Fibroblast of skin of back (primary cell): Measurements from ENCODE around the gene STK40.

Experiments used
- DNase-seq: peaks from one replicate; pipeline ENCODE4 v3.0.0-alpha.2; 2013

Gene STK40

DNA sequence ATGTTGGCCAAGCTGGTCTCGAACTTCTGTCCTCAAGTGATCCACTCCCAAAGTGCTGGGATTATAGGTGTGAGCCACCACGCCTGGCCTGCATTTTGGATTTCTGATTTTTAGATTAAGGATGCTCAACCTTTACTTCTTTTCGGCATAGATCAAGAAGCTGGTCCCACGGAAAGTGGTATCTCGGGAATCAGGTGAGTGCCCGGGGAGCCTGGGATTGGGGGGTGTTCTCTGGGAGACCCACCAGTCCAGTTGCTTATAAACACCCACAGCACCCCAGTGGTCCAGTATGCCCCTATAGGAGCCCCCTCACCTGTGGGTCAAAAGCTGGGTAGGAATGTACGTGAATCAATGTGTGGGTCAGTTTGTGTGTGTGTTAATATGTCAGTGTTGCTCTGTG lies 76.3 kb downstream of the STK40 start:
- no peak for DNase-seq

DNA sequence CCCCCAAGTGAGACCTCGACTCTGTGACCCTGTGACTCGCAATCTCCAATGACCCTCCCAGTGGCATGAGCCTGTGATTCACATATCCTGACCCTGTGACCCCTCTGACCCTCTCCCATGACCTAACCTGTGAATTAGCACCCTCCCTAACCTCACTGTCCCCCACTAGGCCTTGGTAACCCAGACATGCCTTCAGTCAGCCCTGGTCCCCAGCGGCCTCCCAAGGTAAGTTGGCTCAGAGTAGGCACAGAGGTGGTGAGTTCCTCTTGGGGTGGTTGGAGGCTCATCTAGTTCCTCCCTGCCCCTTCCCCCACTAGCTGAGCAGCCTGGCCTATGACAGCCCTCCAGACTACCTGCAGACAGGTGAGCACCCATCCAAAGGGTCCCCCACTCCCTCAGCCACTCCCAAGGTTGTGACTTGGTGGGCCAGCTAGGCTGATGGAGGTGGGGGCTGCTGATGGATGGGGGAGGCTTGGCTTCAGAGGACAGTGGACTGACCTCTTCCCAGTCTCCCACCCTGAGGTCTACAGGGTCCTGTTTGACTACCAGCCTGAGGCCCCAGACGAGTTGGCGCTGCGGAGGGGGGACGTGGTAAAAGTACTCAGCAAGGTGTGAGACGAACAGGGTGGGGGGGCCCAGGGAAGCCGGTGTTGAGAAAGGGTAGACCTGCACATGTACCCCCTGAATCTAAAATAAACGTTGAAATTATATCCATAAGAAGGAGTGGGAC lies 78.0 kb downstream of the STK40 start:
- no peak for DNase-seq

DNA sequence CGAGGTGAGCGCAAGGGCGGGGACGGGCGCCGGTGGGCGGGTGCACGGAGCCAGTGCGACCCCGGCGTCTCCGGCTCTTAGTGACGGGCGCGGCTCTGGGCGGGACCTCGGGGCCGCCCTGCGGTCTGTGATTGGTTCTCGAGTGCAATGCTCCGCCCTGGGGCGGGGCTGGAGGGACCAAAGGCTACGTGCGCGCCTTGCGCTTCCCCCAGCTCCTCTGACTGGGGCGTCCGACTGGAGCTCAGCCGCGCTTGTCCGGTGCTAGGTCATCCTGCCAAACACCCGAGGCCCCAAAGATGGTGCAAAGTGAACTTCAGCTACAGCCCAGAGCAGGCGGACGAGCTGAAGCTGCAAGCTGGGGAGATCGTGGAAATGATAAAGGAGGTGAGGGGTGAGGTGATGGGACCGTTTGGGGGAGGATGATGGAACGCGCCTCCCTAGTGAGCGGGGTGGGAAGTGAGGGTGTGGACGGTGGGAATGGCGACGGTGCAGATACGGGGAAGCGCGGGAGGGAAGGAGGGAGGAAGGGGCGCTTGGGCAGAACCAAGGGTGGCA lies 78.7 kb downstream of the STK40 start:
- peak; percentile 93 for DNase-seq

DNA sequence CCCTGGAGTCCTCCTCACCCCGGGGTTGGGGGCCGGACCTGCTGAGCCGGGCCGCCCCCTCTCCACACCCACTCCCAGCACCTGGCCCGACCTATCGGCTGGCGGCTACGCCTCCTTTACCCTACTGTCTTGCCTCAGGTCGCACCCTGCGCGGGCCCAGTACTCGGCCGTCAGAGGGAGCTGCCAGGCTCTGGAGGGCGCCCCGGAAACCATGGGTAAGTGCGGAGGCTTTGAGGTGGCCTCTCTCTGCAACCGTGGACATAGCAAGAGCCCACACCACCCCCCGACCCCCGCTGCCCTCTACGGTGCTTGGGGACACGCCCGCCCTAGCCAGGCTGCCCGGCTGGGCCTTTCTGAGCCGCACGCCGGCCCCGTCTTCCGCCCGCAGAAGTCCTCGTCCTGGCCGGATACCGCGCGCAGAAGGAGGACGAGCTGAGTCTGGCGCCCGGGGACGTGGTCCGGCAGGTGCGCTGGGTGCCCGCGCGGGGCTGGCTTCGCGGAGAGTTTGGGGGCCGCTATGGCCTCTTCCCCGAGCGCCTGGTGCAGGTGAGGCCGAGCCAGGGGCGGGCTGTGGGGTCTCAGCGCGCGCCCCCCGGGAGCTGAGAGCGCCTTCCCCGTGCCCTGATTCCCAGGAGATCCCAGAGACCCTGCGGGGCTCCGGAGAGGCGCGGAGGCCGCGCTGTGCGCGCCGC lies 79.4 kb downstream of the STK40 start, which contains the start of gene SH3D21:
Gene SH3D21 (plus strand): TSS at position 159 of the 692 bp plus-strand sequence. CDS start 53 bp downstream, at position 212.
- DNase-seq, result no peak

DNA sequence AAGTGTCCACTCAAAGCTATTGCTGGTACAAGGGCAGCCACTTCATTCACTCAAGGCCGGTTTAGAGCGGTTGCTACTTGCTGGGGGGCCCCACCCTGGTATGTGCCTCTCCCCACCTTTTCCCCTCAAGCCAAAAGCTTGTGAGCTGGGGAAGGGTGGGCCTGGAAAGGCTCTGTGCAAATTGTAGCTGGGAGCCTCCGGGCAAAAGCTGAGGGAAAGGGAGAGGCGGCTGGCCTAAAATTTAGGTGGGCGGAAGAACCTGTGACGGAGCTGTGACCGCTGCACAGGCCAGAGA lies 79.9 kb downstream of the STK40 start:
- no peak for DNase-seq

DNA sequence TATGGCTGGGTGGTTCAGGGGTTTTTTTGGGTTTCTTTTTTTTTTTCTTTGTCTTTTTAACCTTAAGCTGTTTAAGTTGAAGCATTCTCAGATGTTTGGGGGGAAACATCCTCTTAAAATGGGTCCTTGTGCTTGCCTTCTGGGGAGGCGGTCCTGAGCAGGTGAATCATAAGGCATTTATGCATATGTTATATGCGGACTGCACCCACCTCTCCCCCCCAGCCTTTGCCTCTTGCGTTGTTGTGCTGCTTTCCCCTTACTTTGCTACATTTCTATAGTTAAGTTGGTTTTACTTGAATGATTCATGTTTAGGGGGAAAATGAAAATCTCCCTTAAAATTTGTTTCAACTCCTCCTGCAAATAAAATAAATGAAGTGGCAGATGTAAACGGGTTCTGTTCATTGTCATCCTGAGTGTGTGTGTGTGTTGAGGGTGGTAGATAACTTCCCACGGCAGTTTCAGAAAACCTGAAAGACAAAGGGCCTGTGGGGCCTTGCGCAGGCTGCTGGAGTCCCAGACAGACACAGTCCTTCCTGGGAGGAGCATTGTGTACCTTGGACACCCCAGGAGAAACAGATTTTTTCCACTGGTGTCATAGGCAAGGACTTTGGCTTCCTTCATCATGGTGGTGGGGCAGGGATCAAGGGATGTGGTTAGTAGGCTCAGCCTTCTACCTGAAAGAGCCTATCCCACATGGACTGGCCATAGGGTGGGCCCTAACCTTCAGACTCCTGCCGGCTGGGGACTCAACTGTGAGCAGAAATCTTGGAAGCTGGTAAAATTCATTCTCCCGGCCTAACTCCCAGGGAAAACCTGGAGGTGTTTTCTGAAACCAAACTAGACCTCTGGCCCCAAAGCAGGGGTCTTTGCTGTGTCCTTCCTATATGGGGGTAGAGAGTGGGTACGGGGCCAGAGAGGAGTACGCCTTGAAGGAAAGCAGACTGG lies 80.5 kb downstream of the STK40 start:
- DNase-seq, result no peak

DNA sequence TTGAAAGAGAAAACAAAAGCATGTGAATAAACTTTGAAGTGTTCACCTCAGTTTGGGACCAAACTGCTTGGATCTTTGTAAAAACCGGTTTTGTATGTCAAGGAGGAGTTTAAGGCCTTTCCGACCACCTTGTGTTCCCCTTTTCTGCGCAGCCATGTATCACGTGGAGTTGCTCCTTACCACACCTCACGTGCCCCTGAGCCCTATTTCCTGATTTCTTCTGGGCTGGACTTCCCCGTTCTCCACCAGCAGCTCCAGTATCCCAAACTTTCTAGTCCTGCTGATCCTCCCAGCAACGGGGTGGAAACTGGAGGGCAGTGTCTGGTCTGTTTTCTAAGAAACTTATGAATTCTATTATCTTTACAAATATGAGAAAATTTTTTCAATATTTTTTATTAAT lies 81.2 kb downstream of the STK40 start:
- DNase-seq, result no peak

DNA sequence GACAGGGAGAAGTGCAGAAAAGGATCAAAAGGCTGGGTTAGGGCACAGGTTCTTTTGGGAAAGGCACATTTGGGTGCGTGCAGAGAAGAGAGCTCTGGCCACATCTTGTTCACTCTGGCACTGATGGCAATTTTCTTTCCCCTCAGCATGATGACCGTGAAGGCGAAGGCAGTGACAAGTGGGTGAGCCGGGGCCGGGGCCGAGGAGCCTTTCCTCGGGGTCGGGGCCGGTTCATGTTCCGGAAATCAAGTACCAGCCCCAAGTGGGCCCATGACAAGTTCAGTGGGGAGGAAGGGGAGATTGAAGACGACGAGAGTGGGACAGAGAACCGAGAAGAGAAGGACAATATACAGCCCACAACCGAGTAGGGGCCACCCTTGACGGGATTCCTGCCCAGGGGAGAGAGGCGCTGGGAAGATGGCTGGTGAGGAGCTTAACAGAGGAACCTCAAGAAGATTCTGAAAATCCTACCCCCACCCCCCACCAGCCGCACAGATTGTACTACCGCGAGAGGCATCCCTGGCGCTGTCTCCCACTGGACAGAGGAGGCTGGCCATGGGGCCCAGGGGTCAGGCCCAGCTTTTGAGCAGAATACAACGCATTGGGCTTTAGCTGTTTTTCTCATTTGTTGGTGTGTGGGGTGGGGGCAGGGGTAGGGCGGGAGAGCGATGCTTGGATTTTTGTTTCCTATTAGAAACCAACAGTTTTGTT lies 81.9 kb downstream of the STK40 start:
- DNase-seq, result no peak

DNA sequence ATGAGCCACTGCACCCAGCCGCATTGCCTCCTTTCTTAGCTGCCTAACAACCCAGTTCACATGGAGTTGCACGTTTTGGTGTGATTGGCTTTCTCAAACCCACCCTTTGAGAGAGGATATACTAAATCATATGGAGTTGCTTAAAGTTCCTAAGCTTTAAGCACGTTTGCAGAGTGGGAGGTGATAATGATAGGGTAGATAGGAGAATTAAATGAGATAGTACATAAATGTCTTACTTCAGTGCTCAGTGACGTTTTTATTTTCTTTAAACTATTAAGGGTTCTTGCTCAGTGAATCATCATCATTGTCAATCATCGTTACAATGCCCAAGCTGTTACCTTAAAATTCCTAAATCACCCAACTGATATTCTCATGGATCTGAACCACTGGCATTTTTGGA lies 82.5 kb downstream of the STK40 start:
- DNase-seq, result no peak

DNA sequence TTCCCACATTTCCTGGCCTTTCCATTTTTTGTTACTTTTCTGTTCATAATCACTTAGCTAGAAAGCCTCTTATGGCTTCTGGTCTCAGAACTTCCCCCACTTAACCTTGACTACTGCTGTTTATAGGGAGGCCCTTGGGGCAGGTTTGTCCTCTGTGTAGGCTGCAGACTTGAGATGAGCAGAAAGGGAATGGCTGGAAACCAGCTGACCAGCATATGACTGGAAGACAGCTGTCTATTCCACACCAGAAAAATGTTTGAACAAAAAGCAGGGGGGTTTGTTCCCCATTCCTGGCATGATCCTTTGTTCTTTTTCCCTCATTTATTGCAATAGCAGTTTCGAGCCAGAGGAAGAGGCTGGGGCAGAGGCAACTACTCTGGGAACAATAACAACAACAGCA lies 84.5 kb downstream of the STK40 start:
- no peak for DNase-seq

DNA sequence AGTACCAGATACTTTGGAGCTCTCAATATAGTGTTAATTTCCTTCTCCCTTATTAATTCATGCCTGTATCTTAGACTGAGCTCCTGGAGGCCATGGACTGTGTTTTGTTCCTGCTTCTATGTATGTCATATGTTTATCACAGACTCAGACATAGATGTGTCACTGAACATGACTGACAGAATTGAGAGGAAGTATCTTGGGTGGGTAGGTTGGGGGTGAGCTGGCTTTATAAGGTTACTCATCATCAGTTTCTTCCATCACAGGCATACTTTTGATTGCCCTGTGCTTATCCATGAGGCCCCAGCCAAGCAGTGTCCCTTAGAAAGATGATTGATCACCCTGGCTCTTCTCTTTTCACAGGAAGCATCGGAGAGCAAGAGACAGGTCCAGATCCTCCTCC lies 85.2 kb downstream of the STK40 start:
- DNase-seq, result peak; percentile 26

DNA sequence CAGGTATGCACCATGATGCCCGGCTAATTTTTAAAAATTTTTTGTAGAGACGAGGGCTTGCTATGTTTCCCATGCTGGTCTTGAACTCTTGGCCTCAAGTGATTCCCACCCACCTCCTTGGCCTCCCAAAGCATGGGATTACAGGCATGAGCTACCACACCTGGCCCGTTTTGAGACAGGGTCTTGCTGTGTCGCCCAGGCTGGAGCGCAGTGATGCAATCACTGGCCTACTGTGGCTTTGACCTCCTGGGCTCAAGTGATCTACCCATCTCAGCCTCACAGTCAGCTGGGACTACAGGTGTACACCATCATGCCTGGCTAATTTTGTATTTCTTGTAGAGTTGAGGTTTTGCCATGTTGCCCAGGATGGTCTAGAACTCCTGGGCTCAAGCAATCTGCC lies 87.1 kb downstream of the STK40 start:
- DNase-seq, result no peak

DNA sequence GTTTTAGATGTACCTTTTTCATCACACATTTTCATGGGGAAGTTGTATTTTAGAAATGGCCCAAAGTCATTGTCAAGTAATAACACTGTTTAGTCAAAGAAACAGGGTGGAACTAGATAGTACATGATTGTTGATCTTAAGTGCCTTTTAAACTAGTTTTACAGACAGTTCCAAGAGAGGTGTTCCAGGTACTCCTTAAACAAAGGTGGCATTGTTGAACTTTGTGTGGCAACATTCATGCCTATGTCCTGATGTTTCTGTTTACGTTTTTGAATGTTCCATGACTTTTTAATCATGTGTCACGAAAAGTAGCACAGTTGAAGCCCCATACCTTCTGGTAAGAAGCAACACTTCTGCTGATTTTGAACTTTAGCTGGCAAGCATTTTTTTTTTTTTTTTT lies 88.7 kb downstream of the STK40 start:
- no peak for DNase-seq

DNA sequence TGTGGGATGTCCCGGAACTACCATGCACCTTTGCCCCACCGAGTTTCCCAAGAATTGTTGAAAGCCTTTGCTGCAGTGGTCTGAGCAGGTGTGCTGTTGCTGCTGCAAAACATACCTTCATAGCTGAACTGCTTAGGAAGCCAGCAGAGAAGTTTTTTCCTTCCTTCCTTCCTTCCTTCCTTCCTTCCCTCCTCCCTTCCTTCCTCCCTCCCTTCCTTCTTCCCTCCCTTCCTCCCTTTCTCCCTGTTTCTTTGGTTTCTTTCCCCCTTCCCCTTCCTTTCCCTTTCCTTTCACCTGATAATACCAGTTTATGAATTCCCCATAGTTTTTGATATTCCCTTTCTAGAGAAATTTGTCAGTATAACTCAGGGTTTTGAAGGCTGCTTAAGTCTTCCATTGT lies 90.3 kb downstream of the STK40 start:
- DNase-seq, result no peak
